GM12878 (cell line): ENCODE results near the gene SPIC. TPM values are rescaled to one million over a fixed set of nuclear protein-coding genes. Genes with fewer than 3 reads are reported as not detected.

Experiments
- ATAC-seq: fragments of 200-7000 bp; cut with Tn5 transposase; 3 replicates; pipeline ENCODE4 v1.9.1; 2020; ENCODE audit warnings: mild to moderate bottlenecking, moderate library complexity
- BruUV-seq: library from RNA; stranded (reverse); fragments of 400-500 nt; replicated peaks from 2 replicates; lab custom pipeline; 2021; lab: Mats Ljungman, UMichigan
- CTCF ChIA-PET: fragments of 300-600 bp; sonication (Branson Sonifier 250); formaldehyde crosslinking; extraction: SDS; loops from one replicate; lab custom pipeline; 2021; ENCODE audit warnings: inconsistent platforms; lab: Yijun Ruan, JAX
- POLR2A ChIA-PET: fragments of 350-600 bp; formaldehyde crosslinking; extraction: SDS; loops from one replicate; lab custom pipeline; 2021; ENCODE audit warnings: inconsistent platforms; lab: Charles Lee
- RAD21 ChIA-PET: fragments of 300-600 bp; sonication (Branson Sonifier 250); formaldehyde crosslinking; loops from one replicate; lab custom pipeline; 2023; ENCODE audit warnings: antibody characterized with exemption; ENCODE audit not compliant: unreplicated experiment; lab: Charles Lee
- SMC1A ChIA-PET: fragments of 300-600 bp; sonication (Branson Sonifier 250); formaldehyde crosslinking; loops from one replicate; lab custom pipeline; 2023; ENCODE audit not compliant: unreplicated experiment, uncharacterized antibody; lab: Charles Lee
- DNase-seq: peaks from one replicate; pipeline ENCODE4 v3.0.0-alpha.2; 2011; ENCODE audit warnings: low read depth, low spot score
- FAIRE-seq: peaks from 3 replicates; lab custom pipeline; 2011; peaks lifted over from hg19 to GRCh38; lab: Jason Lieb, UNC
- H2AFZ ChIP-seq: 2 replicates; pipeline ENCODE4 v1.6.0; 2011; ENCODE audit warnings: low read depth, low read length, control low read depth; ENCODE audit not compliant: control insufficient read depth
- H3K27ac ChIP-seq: 2 replicates; pipeline ENCODE4 v1.5.1; 2011; ENCODE audit warnings: control low read depth; ENCODE audit not compliant: control insufficient read depth, insufficient read depth
- H3K27me3 ChIP-seq, 2 experiments: replicated peaks in 1 of 2; 2 replicates each; pipeline versions ENCODE4 v1.6.0 to v1.6.1; 2011; ENCODE audit warnings: low read length in 1 of 2; ENCODE audit not compliant: control insufficient read depth in 2 of 2, insufficient read depth in 2 of 2
- H3K36me3 ChIP-seq, 2 experiments: 2 replicates each; pipeline ENCODE4 v1.5.1; 2011; ENCODE audit warnings: low read length in 1 of 2; ENCODE audit not compliant: control insufficient read depth in 2 of 2, insufficient read depth in 2 of 2
- H3K4me1 ChIP-seq: 2 replicates; pipeline ENCODE4 v1.6.1; 2011; ENCODE audit warnings: mild to moderate bottlenecking, low read length, moderate library complexity, mixed read lengths; ENCODE audit not compliant: control insufficient read depth, insufficient read depth
- H3K4me2 ChIP-seq: 2 replicates; pipeline ENCODE4 v1.6.0; 2011; ENCODE audit warnings: control low read depth; ENCODE audit not compliant: control insufficient read depth, insufficient read depth
- H3K4me3 ChIP-seq: fragments of 200-600 bp; sonication (generic); 2 replicates; pipeline ENCODE4 v1.5.1; 2016
- H3K79me2 ChIP-seq: 2 replicates; pipeline ENCODE4 v1.6.0; 2011; ENCODE audit warnings: low read length; ENCODE audit not compliant: control insufficient read depth, insufficient read depth
- H3K9ac ChIP-seq: 2 replicates; pipeline ENCODE4 v1.8.0; 2011; ENCODE audit warnings: low read length, control low read depth, mixed read lengths; ENCODE audit not compliant: control insufficient read depth, insufficient read depth
- H3K9me3 ChIP-seq: replicated peaks from 3 replicates; pipeline ENCODE4 v1.5.1; 2011; ENCODE audit warnings: mild to moderate bottlenecking, low read length; ENCODE audit not compliant: control insufficient read depth, insufficient read depth
- H4K20me1 ChIP-seq: 2 replicates; pipeline ENCODE4 v1.6.0; 2011; ENCODE audit not compliant: control insufficient read depth, insufficient read depth
- ELK1 ChIP-seq: IDR thresholded peaks from 2 replicates; pipeline ENCODE4 v1.6.1; 2012; ENCODE audit warnings: low read depth, low read length, improper control_type of control experiment
- GATAD2B ChIP-seq: fragments of 450-650 bp; conservative IDR thresholded peaks from 2 replicates; pipeline ENCODE4 v1.6.1; 2017; ENCODE audit warnings: low read depth, mild to moderate bottlenecking, moderate library complexity
- IKZF1 ChIP-seq: fragments of 450-650 bp; conservative IDR thresholded peaks from 2 replicates; pipeline ENCODE4 v1.6.1; 2017; ENCODE audit warnings: antibody characterized with exemption, mild to moderate bottlenecking
- KAT2A ChIP-seq: conservative IDR thresholded peaks from 2 replicates; pipeline ENCODE4 v1.6.1; 2011; ENCODE audit warnings: low read depth, low read length; ENCODE audit not compliant: control insufficient read depth
- NR2C1 ChIP-seq: fragments of 450-650 bp; IDR thresholded peaks from 2 replicates; pipeline ENCODE4 v1.6.1; 2017; ENCODE audit warnings: antibody characterized with exemption, mild to moderate bottlenecking, moderate library complexity
- PKNOX1 ChIP-seq: fragments of 450-650 bp; IDR thresholded peaks from 2 replicates; pipeline ENCODE4 v1.6.1; 2016; ENCODE audit warnings: mild to moderate bottlenecking
- RB1 ChIP-seq: fragments of 450-650 bp; formaldehyde crosslinking; IDR thresholded peaks from 2 replicates; pipeline ENCODE4 v1.6.1; 2017; ENCODE audit warnings: mild to moderate bottlenecking, borderline replicate concordance
- SMAD5 ChIP-seq: IDR thresholded peaks from 2 replicates; pipeline ENCODE4 v1.6.1; 2016; ENCODE audit warnings: antibody characterized with exemption, low read depth
- SREBF1 ChIP-seq: IDR thresholded peaks from 2 replicates; pipeline ENCODE4 v1.6.1; 2012; ENCODE audit warnings: mild to moderate bottlenecking, low read length
- ZNF207 ChIP-seq: fragments of 450-650 bp; IDR thresholded peaks from 2 replicates; pipeline ENCODE4 v1.6.1; 2014; ENCODE audit warnings: antibody characterized with exemption, mild to moderate bottlenecking, borderline replicate concordance
- ZNF384 ChIP-seq: IDR thresholded peaks from 2 replicates; pipeline ENCODE4 v1.6.1; 2012; ENCODE audit warnings: low read depth, mild to moderate bottlenecking, low read length, improper control_type of control experiment, borderline replicate concordance
- WGBS: methylation state at CpG from one replicate; pipeline ENCODE4 v1.1.6; 2016; ENCODE audit warnings: low lambda C conversion rate; ENCODE audit not compliant: insufficient replicate concordance, insufficient coverage; ENCODE audit errors: missing lambda C conversion rate; 5-methylcytosine and 5-hydroxymethylcytosine counted together
- in situ Hi-C: fragments of 300-500 bp; cut with MboI; formaldehyde crosslinking; loops from 9 replicates; pipeline ENCODE4 v1.14.3; 2018; ENCODE audit warnings: mixed read lengths
- intact Hi-C: fragments of 100-400 bp; cut with micrococcal nuclease; formaldehyde crosslinking; loops from one replicate; pipeline ENCODE4 v1.14.2; 2022; ENCODE audit not compliant: unreplicated experiment
- polyA plus RNA-seq, 11 experiments: library from polyadenylated mRNA; depleted of rRNA in 4 of 11; unstranded in 6 of 11; stranded (reverse) in 5 of 11; fragments of >200 nt; fragmentation: Nextera tagmentation in 4 of 11; fragmentation: Illumina TruSeq in 1 of 11; extraction: Ambion mirVana in 4 of 11; extraction: Trizol in 1 of 11; gene quantifications; 1 replicate in 1 of 11; 2 replicates in 10 of 11; pipeline versions ENCODE4 v1.2.1 to v1.2.3, GENCODE V29; 2011 to 2016; ENCODE audit warnings: inconsistent platforms in 2 of 11, missing spikeins in 2 of 11, low read depth in 1 of 11
- total RNA-seq, 4 experiments: library from RNA; depleted of rRNA in 3 of 4; stranded (reverse); fragments of >200 nt in 3 of 4; fragmentation: Illumina TruSeq in 1 of 4; extraction: Trizol in 1 of 4; gene quantifications; 2 replicates each; pipeline versions ENCODE4 v1.2.1 to v1.2.3, GENCODE V29; 2013 to 2021

The SPIC gene
- total and polyA plus RNA-seq, 10 of the 15 experiments (the other 5 are each of a cell fraction or from before 2014, with no cell fraction given) = 0.07 to 2.2 (median 0.18) TPM; not detected in 4

- H3K36me3 ChIP-seq = no peaks in the 10 kb centered on the region
- DNase-seq (no peak), ATAC-seq (no peak), FAIRE-seq (no peak)
- no peak overlapping the region for H3K9ac ChIP-seq
- no peaks in the 10 kb centered on the region for H3K27me3 ChIP-seq
- ChIA-PET SMC1A (no interaction called here), CTCF (no interaction called here), RAD21 (no interaction called here), POLR2A (no interaction called here)
- no peaks in the 10 kb centered on the region for H3K79me2 ChIP-seq
- no peaks in the 10 kb centered on the region for H3K4me1 ChIP-seq
- 26% methylated on average over 4 of the region's 4 CpGs for WGBS
- no peaks in the 10 kb centered on the region; the same call in 2 of the 3 replicates for H3K9me3 ChIP-seq
- no peaks in the 10 kb centered on the region for H4K20me1 ChIP-seq
- intact Hi-C loops (no loop called here), in situ Hi-C loops (no loop called here)
- no peak overlapping the region for H2AFZ ChIP-seq
- H3K27ac ChIP-seq = no peak overlapping the region
- no peak overlapping the region for H3K4me3 ChIP-seq
- no TSS peak for BruUV-seq
- TF ChIP-seq KAT2A (no peak), NR2C1 (no peak), ZNF384 (no peak), SREBF1 (no peak), PKNOX1 (no peak), SMAD5 (no peak), RB1 (no peak), GATAD2B (no peak), IKZF1 (no peak), ELK1 (no peak), ZNF207 (no peak)
- no peak overlapping the region for H3K4me2 ChIP-seq
These were observed 15.3 kb upstream of the SPIC start for GRCh38 chr12:101459642-101460346.
